Heart left ventricle (tissue), 16 donors: ENCODE results near the gene ARF3. TPM values are rescaled to one million over a fixed set of nuclear protein-coding genes. Genes with fewer than 3 reads are reported as not detected.

Experiments
- ATAC-seq, 4 donors: fragments of 200-7000 bp; cut with Tn5 transposase; one replicate each; pipeline ENCODE4 v1.9.1; 2020 to 2022; ENCODE audit warnings: moderate library complexity in 4 of 4, mild to moderate bottlenecking in 3 of 4, moderate number of reproducible peaks in 1 of 4
- DNase-seq, 5 donors: peaks; one replicate each; pipeline ENCODE4 v3.0.0-alpha.2; 2020
- H3K27ac ChIP-seq, 12 donors: fragments of 200-600 bp; sonication (generic) in 4 of 12; one replicate each; pipeline versions ENCODE4 v1.5.0 to v1.8.0; 2016 to 2022; ENCODE audit warnings: mild to moderate bottlenecking in 2 of 12
- H3K27me3 ChIP-seq, 9 donors: fragments of 200-600 bp; sonication (generic) in 2 of 9; one replicate each; pipeline versions ENCODE4 v1.5.1 to v1.8.0; 2016 to 2022; ENCODE audit warnings: mild to moderate bottlenecking in 3 of 9
- H3K36me3 ChIP-seq, 9 donors: fragments of 200-600 bp; sonication (generic) in 2 of 9; one replicate each; pipeline versions ENCODE4 v1.5.0 to v1.8.0; 2018 to 2022; ENCODE audit warnings: mild to moderate bottlenecking in 2 of 9
- H3K4me1 ChIP-seq, 12 donors: fragments of 200-600 bp; sonication (generic) in 4 of 12; one replicate each; pipeline versions ENCODE4 v1.5.0 to v1.8.0; 2016 to 2022; ENCODE audit warnings: mild to moderate bottlenecking in 3 of 12
- H3K4me3 ChIP-seq, 12 donors: fragments of 200-600 bp; sonication (generic) in 4 of 12; one replicate each; pipeline versions ENCODE4 v1.5.0 to v1.8.0; 2017 to 2022; ENCODE audit warnings: mild to moderate bottlenecking in 9 of 12, moderate library complexity in 4 of 12
- H3K9me3 ChIP-seq, 12 donors: fragments of 200-600 bp; sonication (generic) in 4 of 12; one replicate each; pipeline versions ENCODE4 v1.5.0 to v1.8.0; 2016 to 2022; ENCODE audit warnings: mild to moderate bottlenecking in 1 of 12
- POLR2A ChIP-seq, 2 donors: fragments of 450-650 bp; IDR thresholded peaks; one replicate each; pipeline ENCODE4 v1.6.1; 2017; ENCODE audit warnings: antibody characterized with exemption in 2 of 2, mild to moderate bottlenecking in 2 of 2, moderate library complexity in 2 of 2
- WGBS, 4 donors: extraction: QIAGEN DNeasy Blood & Tissue Kit in 2 of 4; methylation state at CpG; one replicate each; pipeline versions ENCODE4 v1.1.5 to v1.1.7; 2013 to 2018; 5-methylcytosine and 5-hydroxymethylcytosine counted together
- intact Hi-C, 10 donors: fragments of 100-400 bp; cut with DNase I; formaldehyde crosslinking; loops; one replicate each; pipeline versions ENCODE4 v1.11.1 to v1.14.2; 2022
- polyA plus RNA-seq, 2 donors: library from polyadenylated mRNA; stranded (reverse); fragments of 200-250 nt; gene quantifications; one replicate each; pipeline ENCODE4 v1.2.3, GENCODE V29; 2013
- total RNA-seq, 9 donors: library from RNA; depleted of rRNA in 2 of 9; stranded (reverse); fragments of >200 nt in 2 of 9; fragmentation: NEBNext Ultra II Directional in 3 of 9; extraction: Animal tissue kit (Norgen Biotek cat#: 25700) in 3 of 9; gene quantifications; one replicate each; pipeline versions ENCODE4 v1.1.0 to v1.2.4, GENCODE V29; 2016 to 2023
- TF ChIP-seq, protein P1 (sequence below), 12 donors: fragments of 200-600 bp; sonication (generic) in 4 of 12; IDR thresholded peaks; one replicate each; pipeline versions ENCODE4 v1.5.0 to v1.8.0; 2018 to 2022; ENCODE audit warnings: antibody characterized with exemption in 12 of 12, mild to moderate bottlenecking in 5 of 12
- donor health status: ischemic (EF 13 %, LVEDD 7.1; RV severe dilation, severe dysfunction).
- donor health status: healthy with polysubstance abuse.
- donor health status: DM: no; HTN: yes; CAD: no.
- donor health status: DM: no; HTN: no; CAD: no.
- donor health status: ischemic (EF 25% LVEDD 6.9; RV normal size, moderate dysfunction).
- donor health status: ischemic (EF 25% LVEDD 5.7; RV mildly dilated, moderate dysfunction).
- donor health status: healthy.
- donor health status: DM: yes; HTN: yes; CAD: no.
- donor health status: ischemic (EF 35%, LVEDD 5.7; RV mildly dilated, moderate dysfunction).
- donor health status: nonischemic (EF 11% LVEDD 7.7; RV severe dilation, severe dysfunction).
- donor health status: DM: yes; HTN: yes; CAD: no.
- donor health status: PGD.
- donor health status: ischemic (EF 29% LVEDD 5.4; RV normal size, mild dysfunction).
- donor health status: nonischemic (EF 23%, LVEDD 6.1; RV moderate dilation, normal function).

Gene ARF3
- total and polyA plus RNA-seq, 11 donors = 35.8 to 130 (median 54.0) TPM

DNA sequence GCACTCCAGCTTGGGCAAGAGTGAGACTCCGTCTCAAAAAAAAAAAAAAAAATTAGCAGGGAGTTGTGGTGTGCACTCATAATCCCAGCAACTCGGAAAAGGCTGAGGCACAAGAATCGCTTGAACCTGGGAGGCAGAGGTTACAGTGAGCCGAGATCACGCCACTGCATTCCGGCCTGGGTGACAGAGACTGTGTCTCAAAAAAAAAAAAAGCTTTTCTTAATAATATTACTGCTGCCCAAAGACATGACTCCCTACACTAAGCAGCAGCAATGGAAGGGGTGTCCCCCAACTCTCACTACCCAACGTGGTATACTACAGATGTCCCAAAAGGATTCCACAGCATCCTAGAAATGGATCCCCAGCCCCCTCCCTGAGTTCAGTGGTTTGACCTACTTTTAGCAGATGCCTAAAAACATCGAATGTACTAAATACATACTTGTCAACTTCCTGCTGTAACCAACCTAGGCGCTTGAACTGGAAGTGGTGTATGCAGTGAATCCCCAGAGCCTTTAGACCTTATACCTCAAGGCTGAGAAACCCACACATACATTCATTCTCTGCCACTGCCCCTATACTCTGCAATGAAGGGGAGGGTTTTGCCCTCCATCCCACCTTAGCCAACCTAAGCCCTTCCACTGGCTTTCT is 23.5 kb downstream of the ARF3 start:
- H3K4me3 ChIP-seq = no peak overlapping the region
- DNase-seq (no peak), ATAC-seq (no peak)
- H3K27me3 ChIP-seq = no peaks in the 10 kb centered on the region
- TF ChIP-seq, protein P1, sequence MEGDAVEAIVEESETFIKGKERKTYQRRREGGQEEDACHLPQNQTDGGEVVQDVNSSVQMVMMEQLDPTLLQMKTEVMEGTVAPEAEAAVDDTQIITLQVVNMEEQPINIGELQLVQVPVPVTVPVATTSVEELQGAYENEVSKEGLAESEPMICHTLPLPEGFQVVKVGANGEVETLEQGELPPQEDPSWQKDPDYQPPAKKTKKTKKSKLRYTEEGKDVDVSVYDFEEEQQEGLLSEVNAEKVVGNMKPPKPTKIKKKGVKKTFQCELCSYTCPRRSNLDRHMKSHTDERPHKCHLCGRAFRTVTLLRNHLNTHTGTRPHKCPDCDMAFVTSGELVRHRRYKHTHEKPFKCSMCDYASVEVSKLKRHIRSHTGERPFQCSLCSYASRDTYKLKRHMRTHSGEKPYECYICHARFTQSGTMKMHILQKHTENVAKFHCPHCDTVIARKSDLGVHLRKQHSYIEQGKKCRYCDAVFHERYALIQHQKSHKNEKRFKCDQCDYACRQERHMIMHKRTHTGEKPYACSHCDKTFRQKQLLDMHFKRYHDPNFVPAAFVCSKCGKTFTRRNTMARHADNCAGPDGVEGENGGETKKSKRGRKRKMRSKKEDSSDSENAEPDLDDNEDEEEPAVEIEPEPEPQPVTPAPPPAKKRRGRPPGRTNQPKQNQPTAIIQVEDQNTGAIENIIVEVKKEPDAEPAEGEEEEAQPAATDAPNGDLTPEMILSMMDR (IDR thresholded peaks at IDR 0.05) = no peak
- no peak for TF ChIP-seq POLR2A (IDR thresholded peaks at IDR 0.05)
- H3K36me3 ChIP-seq = peaks cover 0 to 92% (median 59%) of the 10 kb centered on the region in 9 donors
- WGBS, 4 donors = 84 to 90% (median 87%) methylated on average over 9 of the region's 9 CpGs
- intact Hi-C loops = loop anchor here in 2 of 10 donors (10.0 kb wide), 1 partner anchor 79 kb away; the partner anchor contains the start of gene DDX23 (in 2 of the 2)
- H3K27ac ChIP-seq = peak overlapping the region in 1 of 12 donors; percentile 58
- H3K4me1 ChIP-seq = no peaks in the 10 kb centered on the region
- H3K9me3 ChIP-seq = no peaks in the 10 kb centered on the region

DNA sequence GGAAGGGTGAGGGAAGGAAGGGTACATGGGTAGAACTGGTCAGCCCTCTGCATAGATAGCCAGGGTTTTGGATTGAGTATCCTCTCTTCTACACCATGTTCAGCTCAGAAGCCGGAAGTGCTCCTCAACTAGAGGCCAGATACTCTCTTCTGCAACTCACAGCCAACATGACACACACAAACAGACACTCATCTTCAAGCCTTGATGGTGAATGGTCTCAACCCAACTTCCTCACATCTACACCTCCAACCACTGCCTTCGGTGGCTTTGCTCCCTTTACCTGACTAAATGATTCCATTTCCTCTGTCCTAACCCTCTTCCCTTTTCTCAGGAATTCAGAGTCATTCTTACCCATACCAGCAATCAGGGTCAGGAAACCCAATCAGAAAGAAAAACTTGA is 24.4 kb downstream of the ARF3 start:
- DNase-seq (peak in 1 of 5 donors; percentile 4), ATAC-seq (no peak)
- no peaks in the 10 kb centered on the region for H3K9me3 ChIP-seq
- WGBS, 4 donors = 63 to 79% (median 73%) methylated on average over 2 of the region's 2 CpGs
- TF ChIP-seq POLR2A (IDR thresholded peaks at IDR 0.05) = no peak
- TF ChIP-seq, protein P1 (IDR thresholded peaks at IDR 0.05) = no peak
- H3K27ac ChIP-seq = peak overlapping the region in 1 of 12 donors; percentile 9
- no peaks in the 10 kb centered on the region for H3K27me3 ChIP-seq
- H3K4me3 ChIP-seq = no peak overlapping the region
- intact Hi-C loops = loop anchor here in 2 of 10 donors (10.0 kb wide), 1 partner anchor 78 kb away; the partner anchor contains the start of gene DDX23 (in 2 of the 2)
- H3K4me1 ChIP-seq = no peaks in the 10 kb centered on the region
- H3K36me3 ChIP-seq = peaks cover 0 to 88% (median 50%) of the 10 kb centered on the region in 9 donors

DNA sequence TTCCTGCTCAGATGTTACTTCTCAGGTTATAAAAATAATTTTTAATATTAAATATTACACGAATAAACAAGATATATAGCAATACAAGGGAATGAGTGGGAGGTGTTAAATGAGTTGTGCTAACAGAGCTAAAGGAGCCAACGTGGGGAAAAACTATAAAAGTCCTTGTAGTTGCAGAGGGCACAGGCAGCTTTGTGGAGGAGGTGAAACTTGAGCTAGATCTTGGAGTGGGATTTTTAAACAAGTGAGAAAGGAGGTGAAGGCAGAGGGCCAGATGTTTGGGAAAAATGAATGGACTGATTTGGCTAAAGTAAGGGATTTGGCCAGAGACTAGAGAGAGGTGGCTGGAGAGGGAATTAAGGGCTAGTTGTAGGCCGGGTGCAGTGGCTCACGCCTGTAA is 26.8 kb downstream of the ARF3 start:
- H3K4me1 ChIP-seq = peaks cover 0 to 5% (median 2%) of the 10 kb centered on the region in 12 donors
- intact Hi-C loops = loop anchor here in 2 of 10 donors (10.0 kb wide), 1 partner anchor 76 kb away; the partner anchor contains the start of gene DDX23 (in 2 of the 2)
- H3K4me3 ChIP-seq = no peak overlapping the region
- no peaks in the 10 kb centered on the region for H3K27me3 ChIP-seq
- no peak overlapping the region for H3K27ac ChIP-seq
- H3K36me3 ChIP-seq = peaks cover 0 to 68% (median 36%) of the 10 kb centered on the region in 9 donors
- WGBS, 4 donors = 85 to 92% (median 90%) methylated on average over 4 of the region's 4 CpGs
- ATAC-seq (no peak), DNase-seq (no peak)
- TF ChIP-seq, protein P1 (IDR thresholded peaks at IDR 0.05) = no peak
- TF ChIP-seq POLR2A (IDR thresholded peaks at IDR 0.05) = no peak
- no peaks in the 10 kb centered on the region for H3K9me3 ChIP-seq

DNA sequence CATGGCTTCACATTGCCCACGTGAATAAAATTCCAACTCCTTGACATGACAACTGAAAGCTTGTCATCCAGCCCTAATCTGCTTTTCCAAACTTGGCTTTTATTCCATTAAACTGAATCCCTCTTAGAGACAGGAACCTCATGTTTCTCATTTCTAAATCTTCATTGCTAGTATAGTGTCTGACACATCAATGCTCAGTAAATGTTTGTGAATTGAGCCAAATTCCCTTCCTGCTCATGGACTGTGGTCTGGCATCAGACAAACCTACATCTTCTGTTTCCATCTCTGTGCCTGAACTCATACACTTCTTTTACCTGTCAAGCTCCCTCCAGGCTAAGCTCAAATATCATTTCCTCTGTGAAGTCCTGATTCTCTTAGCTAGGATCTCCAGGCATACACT is 27.7 kb downstream of the ARF3 start:
- H3K27me3 ChIP-seq = no peaks in the 10 kb centered on the region
- no peak for ATAC-seq
- intact Hi-C loops = no loop called here
- H3K9me3 ChIP-seq = no peaks in the 10 kb centered on the region
- no peak overlapping the region for H3K4me3 ChIP-seq
- no peak overlapping the region for H3K27ac ChIP-seq
- H3K4me1 ChIP-seq = peaks cover 0 to 8% (median 4%) of the 10 kb centered on the region in 12 donors
- DNase-seq = no peak
- TF ChIP-seq, protein P1 (IDR thresholded peaks at IDR 0.05) = no peak
- TF ChIP-seq POLR2A (IDR thresholded peaks at IDR 0.05) = no peak
- peaks cover 0 to 58% (median 36%) of the 10 kb centered on the region in 9 donors for H3K36me3 ChIP-seq
- WGBS, 4 donors = 91 to 96% (median 93%) methylated on average over 1 of the region's 1 CpG
